ENCODE data around the gene C1QTNF2. TPM values are rescaled to one million over a fixed set of nuclear protein-coding genes. Genes with fewer than 3 reads are reported as not detected.

The C1QTNF2 gene
- total and polyA plus RNA-seq, 2 donors: 4.0 to 17.1 TPM

GRCh38 chr5:160315968-160316367, 54.5 kb downstream of the C1QTNF2 start:
- Histone ChIP-seq H3K27ac (ENCODE audit: low read depth) (no peak overlapping the region), H3K36me3 (ENCODE audit: insufficient read depth) (no peaks in the 10 kb centered on the region), H3K4me1 (ENCODE audit: insufficient read depth) (no peaks in the 10 kb centered on the region), H3K4me3 (ENCODE audit: low read depth, low read length) (no peak overlapping the region)
- WGBS: 48% methylated on average over 1 of the region's 1 CpG
- DNase-seq (ENCODE audit: extremely low spot score): no peak

GRCh38 chr5:160312960-160313727, 57.3 kb downstream of the C1QTNF2 start:
- H3K27ac ChIP-seq (ENCODE audit: low read depth): no peak overlapping the region
- no peaks in the 10 kb centered on the region for H3K4me1 ChIP-seq (ENCODE audit: insufficient read depth)
- 28% methylated on average over 8 of the region's 8 CpGs for WGBS
- DNase-seq (ENCODE audit: extremely low spot score): no peak
- peak overlapping the region; percentile 76 for H3K4me3 ChIP-seq (ENCODE audit: low read depth, low read length)
- H3K36me3 ChIP-seq (ENCODE audit: insufficient read depth): no peaks in the 10 kb centered on the region

- no peak for DNase-seq (ENCODE audit: extremely low spot score)
- Histone ChIP-seq H3K36me3 (ENCODE audit: insufficient read depth) (no peaks in the 10 kb centered on the region), H3K27ac (ENCODE audit: low read depth) (no peak within 1 kb of the TSS), H3K4me3 (ENCODE audit: low read depth, low read length) (peak within 1 kb of the TSS; percentile 76), H3K4me1 (ENCODE audit: insufficient read depth) (no peaks in the 10 kb centered on the region)
- WGBS: under 1% methylated on average over 84 of the region's 84 CpGs
These were observed 58.1 kb downstream of the C1QTNF2 start, which contains the start of gene CCNJL for GRCh38 chr5:160312134-160312959. Gene CCNJL, minus strand, starts transcription at chr5:160312564. Its CDS starts 641 bp downstream, at chr5:160311923.

GRCh38 chr5:160311491-160312133, 58.8 kb downstream of the C1QTNF2 start:
- H3K4me1 ChIP-seq (ENCODE audit: insufficient read depth): no peaks in the 10 kb centered on the region
- no peak overlapping the region for H3K27ac ChIP-seq (ENCODE audit: low read depth)
- DNase-seq (ENCODE audit: extremely low spot score): no peak
- peak overlapping the region; percentile 76 for H3K4me3 ChIP-seq (ENCODE audit: low read depth, low read length)
- H3K36me3 ChIP-seq (ENCODE audit: insufficient read depth): peaks cover 1% of the 10 kb centered on the region
- WGBS: 3% methylated on average over 45 of the region's 45 CpGs

- Histone ChIP-seq H3K4me1 (ENCODE audit: insufficient read depth) (no peaks in the 10 kb centered on the region), H3K27ac (ENCODE audit: low read depth) (no peak overlapping the region), H3K36me3 (ENCODE audit: insufficient read depth) (peaks cover 1% of the 10 kb centered on the region), H3K4me3 (ENCODE audit: low read depth, low read length) (no peak overlapping the region)
- 88% methylated on average over 4 of the region's 4 CpGs for WGBS
- no peak for DNase-seq (ENCODE audit: extremely low spot score)
These were observed 59.7 kb downstream of the C1QTNF2 start for GRCh38 chr5:160310552-160311295.

- H3K4me1 ChIP-seq (ENCODE audit: insufficient read depth): no peaks in the 10 kb centered on the region
- no peak overlapping the region for H3K27ac ChIP-seq (ENCODE audit: low read depth)
- 91% methylated on average over 4 of the region's 4 CpGs for WGBS
- no peak overlapping the region for H3K4me3 ChIP-seq (ENCODE audit: low read depth, low read length)
- DNase-seq (ENCODE audit: extremely low spot score): no peak
- H3K36me3 ChIP-seq (ENCODE audit: insufficient read depth): peaks cover 1% of the 10 kb centered on the region
These were observed 60.3 kb downstream of the C1QTNF2 start for GRCh38 chr5:160310140-160310539.

- Histone ChIP-seq H3K27ac (ENCODE audit: low read depth) (no peak overlapping the region), H3K4me3 (ENCODE audit: low read depth, low read length) (no peak overlapping the region), H3K4me1 (ENCODE audit: insufficient read depth) (no peaks in the 10 kb centered on the region), H3K36me3 (ENCODE audit: insufficient read depth) (peaks cover 1% of the 10 kb centered on the region)
- 89% methylated on average over 4 of the region's 4 CpGs for WGBS
- DNase-seq (ENCODE audit: extremely low spot score): no peak
These were observed 63.7 kb downstream of the C1QTNF2 start for GRCh38 chr5:160306696-160307095.

GRCh38 chr5:160305319-160305718, 65.1 kb downstream of the C1QTNF2 start:
- WGBS: 96% methylated on average over 10 of the region's 10 CpGs
- Histone ChIP-seq H3K4me3 (ENCODE audit: low read depth, low read length) (no peak overlapping the region), H3K36me3 (ENCODE audit: insufficient read depth) (peaks cover 1% of the 10 kb centered on the region), H3K27ac (ENCODE audit: low read depth) (no peak overlapping the region), H3K4me1 (ENCODE audit: insufficient read depth) (no peaks in the 10 kb centered on the region)
- DNase-seq (ENCODE audit: extremely low spot score): no peak

GRCh38 chr5:160303690-160304089, 66.7 kb downstream of the C1QTNF2 start:
- no peaks in the 10 kb centered on the region for H3K4me1 ChIP-seq (ENCODE audit: insufficient read depth)
- WGBS: 77% methylated on average over 3 of the region's 3 CpGs
- DNase-seq (ENCODE audit: extremely low spot score): no peak
- peaks cover 1% of the 10 kb centered on the region for H3K36me3 ChIP-seq (ENCODE audit: insufficient read depth)
- no peak overlapping the region for H3K27ac ChIP-seq (ENCODE audit: low read depth)
- H3K4me3 ChIP-seq (ENCODE audit: low read depth, low read length): no peak overlapping the region

- no peak for DNase-seq (ENCODE audit: extremely low spot score)
- Histone ChIP-seq H3K4me1 (ENCODE audit: insufficient read depth) (no peaks in the 10 kb centered on the region), H3K4me3 (ENCODE audit: low read depth, low read length) (no peak overlapping the region), H3K27ac (ENCODE audit: low read depth) (no peak overlapping the region), H3K36me3 (ENCODE audit: insufficient read depth) (no peaks in the 10 kb centered on the region)
- 94% methylated on average over 10 of the region's 10 CpGs for WGBS
These were observed 72.2 kb downstream of the C1QTNF2 start for GRCh38 chr5:160298189-160298588.

- Histone ChIP-seq H3K4me3 (ENCODE audit: low read depth, low read length) (no peak overlapping the region), H3K36me3 (ENCODE audit: insufficient read depth) (no peaks in the 10 kb centered on the region), H3K27ac (ENCODE audit: low read depth) (no peak overlapping the region), H3K4me1 (ENCODE audit: insufficient read depth) (no peaks in the 10 kb centered on the region)
- WGBS: 88% methylated on average over 5 of the region's 5 CpGs
- DNase-seq (ENCODE audit: extremely low spot score): no peak
These were observed 72.7 kb downstream of the C1QTNF2 start for GRCh38 chr5:160297776-160298175.

All from urinary bladder (tissue), 4 donors.